ENCODE measurements around the gene TRIM13. TPM values are rescaled to one million over a fixed set of nuclear protein-coding genes. Genes with fewer than 3 reads are reported as not detected.
"Not testable (repeated sequence)": the region's sequence is repeated elsewhere in the genome, so short reads cannot be mapped to it uniquely, and the experiment has no call there.

Gene TRIM13
- 26.0 TPM for total RNA-seq
- long read RNA-seq, full-length matches to known transcripts: 29 of 35 reads
- long read RNA-seq, partial matches to known transcripts: 0 of 35 reads
- long read RNA-seq, other reads (novel, unspliced or antisense): 6 of 35 reads

GRCh38 chr13:49996951-49997895, at the start of gene TRIM13:
Gene TRIM13 (plus strand): TSS chr13:49997042. CDS start chr13:50011941, 14,899 bp downstream.
- ATAC-seq (peak; percentile 89), DNase-seq (peak; percentile 95)
- intact Hi-C loops (cut with micrococcal nuclease): loop anchor here (10.0 kb wide), 1 partner anchor 88 kb away; no protein-coding TSS in a partner anchor

GRCh38 chr13:49948777-49949270, 48.0 kb upstream of the TRIM13 start:
- ATAC-seq; intact Hi-C loops (cut with micrococcal nuclease): not testable (repeated sequence)

DNA sequence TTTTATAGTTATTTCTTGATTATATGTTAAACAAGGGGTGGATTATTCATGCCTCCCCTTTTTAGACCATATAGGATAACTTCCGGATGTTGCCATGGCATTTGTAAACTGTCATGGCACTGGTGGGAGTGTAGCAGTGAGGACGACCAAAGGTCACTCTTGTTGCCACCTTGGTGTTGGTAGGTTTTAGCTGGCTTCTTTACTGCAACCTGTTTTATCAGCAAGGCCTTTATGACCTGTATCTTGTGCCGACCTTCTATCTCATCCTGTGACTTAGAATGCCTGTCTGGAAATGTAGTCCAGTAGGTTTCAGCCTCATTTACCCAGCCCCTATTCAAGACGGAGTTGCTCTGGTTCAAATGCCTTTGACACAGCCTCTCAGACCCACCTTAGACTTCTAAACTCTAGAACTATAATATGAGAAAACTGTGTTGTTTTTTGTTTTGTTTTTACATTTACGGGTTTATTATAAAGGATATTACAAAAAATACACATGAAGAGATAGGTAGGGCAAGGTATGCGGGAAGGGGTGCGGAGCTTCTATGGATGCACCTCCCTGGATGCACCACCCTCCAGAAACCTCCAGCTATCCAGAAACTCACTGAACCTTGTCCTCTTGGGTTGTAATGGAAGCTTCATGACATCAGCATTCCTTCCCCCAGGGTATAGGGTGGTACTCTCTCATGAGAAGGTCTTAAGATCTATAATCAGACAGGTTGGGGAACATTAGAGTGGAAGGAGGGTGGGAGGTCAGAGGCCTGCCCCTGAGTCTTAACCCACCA, 44.9 kb upstream of the TRIM13 start:
- DNase-seq: no peak
- no peak for ATAC-seq
- intact Hi-C loops (cut with micrococcal nuclease): no loop called here

More at GRCh38 chr13:49948777-49949270, 48.0 kb upstream of the TRIM13 start:
- not testable (repeated sequence) for DNase-seq

GRCh38 chr13:49953560-49953959, 43.3 kb upstream of the TRIM13 start:
- DNase-seq: no peak
- no peak for ATAC-seq
- intact Hi-C loops (cut with micrococcal nuclease): no loop called here

DNA sequence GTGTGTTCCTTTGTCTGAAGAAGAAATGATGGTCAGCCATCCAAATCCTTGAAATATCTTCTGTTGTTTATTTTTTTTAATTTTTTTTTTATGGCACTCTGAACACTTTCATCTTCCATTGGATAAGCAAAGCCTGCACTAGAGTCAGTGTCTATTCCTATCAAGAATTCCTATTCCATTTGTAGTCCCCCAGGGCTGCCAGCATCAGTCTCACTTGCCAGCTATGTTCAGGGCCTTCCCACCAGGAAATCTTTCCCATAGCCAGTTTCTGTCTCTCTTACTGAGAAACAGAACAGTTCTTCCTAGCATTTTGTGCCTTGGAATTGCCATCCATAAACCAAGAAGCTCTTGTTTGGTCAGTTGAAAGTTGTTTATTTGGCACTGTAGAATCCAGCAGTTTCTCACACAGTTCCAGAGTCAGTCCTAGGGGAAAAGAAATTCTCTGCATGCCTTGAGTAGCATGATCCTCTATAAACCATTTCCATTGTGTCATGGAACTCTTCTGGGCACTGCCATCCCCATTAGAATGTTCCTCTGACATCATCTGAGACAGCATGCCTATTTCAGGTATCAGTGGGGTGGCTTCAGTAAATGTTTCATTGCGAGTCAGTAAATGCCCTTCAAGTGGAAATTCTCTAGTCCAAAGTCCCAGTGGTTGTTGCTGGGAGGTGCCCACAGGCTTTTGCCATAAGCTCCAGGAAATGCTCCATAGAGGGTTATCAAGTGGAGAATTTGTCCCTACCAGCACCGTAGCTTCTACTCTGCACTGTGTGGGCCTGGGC, 42.0 kb upstream of the TRIM13 start:
- DNase-seq: no peak
- peak; percentile 30 for ATAC-seq
- intact Hi-C loops (cut with micrococcal nuclease): no loop called here

DNA sequence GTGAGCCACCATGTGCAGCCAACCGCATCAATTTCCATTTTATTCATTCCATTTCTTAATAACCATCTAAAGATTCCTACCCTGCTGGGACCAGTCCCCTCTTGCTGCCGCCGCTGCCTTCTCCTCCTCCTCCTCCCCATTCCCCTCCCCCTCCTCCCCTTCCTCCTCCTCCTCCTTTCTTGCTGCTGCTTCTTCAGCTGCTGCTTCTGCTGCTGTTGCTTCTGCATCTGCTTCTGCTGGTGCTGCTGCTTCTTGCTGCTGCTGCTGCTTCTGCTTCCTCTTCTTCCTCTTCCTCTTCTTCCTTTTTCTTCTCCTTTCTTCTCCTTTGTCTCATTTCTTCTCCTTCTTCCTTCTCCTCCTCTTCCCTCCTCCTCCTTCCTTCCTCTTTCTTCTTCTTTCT, 40.7 kb upstream of the TRIM13 start:
- intact Hi-C loops (cut with micrococcal nuclease): no loop called here
- ATAC-seq: no peak
- DNase-seq: no peak

DNA sequence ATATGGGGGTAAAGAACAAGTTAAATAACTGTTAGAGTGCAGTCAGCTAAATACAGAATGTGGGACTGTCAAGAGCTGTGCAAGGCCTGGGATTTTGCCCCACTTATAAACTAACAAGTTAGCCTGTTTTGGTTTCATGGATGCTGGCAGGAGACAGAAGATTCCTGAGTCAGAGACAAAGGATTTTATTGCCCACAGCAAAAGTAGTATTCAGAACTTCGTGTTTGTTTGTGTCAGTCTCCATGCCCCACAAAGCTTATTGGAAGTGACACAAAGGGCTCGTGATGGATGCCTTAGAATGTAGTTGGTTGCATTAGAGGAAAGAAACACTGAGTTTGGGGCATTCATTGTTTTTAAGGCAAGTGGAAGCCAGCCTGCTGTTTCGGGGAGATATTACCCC, 38.5 kb upstream of the TRIM13 start:
- intact Hi-C loops (cut with micrococcal nuclease): no loop called here
- DNase-seq (no peak), ATAC-seq (no peak)

GRCh38 chr13:49967456-49967855, 29.4 kb upstream of the TRIM13 start:
- intact Hi-C loops (cut with micrococcal nuclease): no loop called here
- DNase-seq: no peak
- no peak for ATAC-seq

DNA sequence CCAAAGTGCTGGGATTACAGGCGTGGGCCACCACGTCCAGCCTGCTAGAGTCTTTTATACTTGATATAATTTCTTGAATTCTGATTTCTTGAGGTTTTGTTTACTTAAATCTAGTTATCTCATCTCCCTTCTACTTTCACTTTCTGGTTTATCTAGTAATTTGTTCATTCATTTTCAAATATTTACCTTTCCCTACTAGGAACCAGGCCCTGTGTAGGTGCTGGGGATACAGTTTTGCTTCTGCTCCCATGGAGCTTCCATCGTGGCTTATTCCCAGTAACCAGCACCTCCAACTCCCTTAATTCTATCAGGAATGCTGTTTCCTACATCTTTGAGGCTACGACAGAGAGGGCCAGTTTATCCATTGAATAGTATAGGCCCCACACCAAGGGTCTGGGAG, 24.1 kb upstream of the TRIM13 start:
- intact Hi-C loops (cut with micrococcal nuclease): loop anchor here (10.0 kb wide), 3 partner anchors 562 to 942 kb away; no protein-coding TSS in a partner anchor
- ATAC-seq: no peak
- no peak for DNase-seq

DNA sequence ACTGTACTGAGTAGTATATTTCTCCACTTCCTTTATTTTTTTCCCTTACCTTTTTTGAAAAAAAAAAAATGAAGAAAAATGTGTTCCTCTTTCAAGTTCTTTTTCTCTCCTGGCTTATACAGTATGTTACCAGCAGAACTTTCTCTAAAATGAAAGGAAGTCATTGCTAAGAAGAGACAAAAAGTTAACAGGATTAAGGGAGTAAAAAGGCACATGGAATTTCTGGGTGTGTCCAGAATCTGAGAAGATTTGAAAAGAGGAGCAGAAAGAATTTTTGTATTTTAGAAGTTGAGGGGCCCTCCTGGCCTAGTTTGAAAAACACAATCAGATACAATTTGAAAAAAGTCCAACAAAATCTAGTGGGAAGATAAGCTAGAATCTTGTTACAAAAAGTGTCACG, 21.0 kb upstream of the TRIM13 start:
- intact Hi-C loops (cut with micrococcal nuclease): loop anchor here (10.0 kb wide), 3 partner anchors 559 to 939 kb away; no protein-coding TSS in a partner anchor
- DNase-seq (no peak), ATAC-seq (no peak)

DNA sequence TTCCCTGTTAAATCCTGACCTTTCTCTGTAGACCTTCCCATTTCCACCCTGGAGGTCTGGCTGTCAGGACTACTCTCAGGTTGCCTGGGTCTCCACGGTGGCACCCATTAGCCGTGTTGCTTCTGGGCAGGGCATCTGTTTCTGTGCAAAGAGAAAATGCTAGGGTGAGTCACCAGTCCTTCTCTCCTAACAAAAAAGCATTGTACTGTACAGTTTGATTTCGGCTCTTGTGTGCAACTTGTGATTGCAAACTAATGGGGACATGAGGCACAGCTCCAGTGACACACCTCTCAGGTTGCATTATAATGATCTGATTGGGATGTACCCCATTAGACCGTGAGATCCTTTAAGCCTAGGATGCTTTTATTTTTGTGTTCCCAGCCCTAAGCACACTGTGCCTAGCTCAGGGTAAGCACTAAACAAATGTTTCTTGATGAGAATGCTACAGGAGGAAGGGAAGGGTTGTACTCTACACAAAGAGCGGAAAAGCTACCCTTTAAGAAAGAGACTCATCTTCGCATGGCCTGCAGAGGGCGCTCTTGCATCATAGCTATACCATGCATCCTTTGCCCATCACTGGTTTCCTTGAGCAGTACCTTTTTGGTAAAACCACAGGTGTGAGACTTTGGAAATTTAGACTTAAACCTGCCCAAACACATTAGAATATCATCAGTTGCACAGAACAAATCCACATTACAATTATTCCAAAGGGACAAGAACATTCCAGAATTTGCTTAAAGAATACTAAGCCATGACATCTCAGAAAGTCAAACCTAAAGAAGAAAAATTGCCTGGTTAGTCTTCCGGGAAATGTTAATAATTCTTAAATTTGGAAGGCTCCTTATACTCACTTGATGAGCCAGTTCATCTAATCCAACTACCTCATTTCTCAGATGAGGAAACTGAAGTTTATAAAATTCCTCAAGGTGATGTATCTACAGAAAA, 20.3 kb upstream of the TRIM13 start:
- DNase-seq (peak; percentile 82), ATAC-seq (peak; percentile 82)
- intact Hi-C loops (cut with micrococcal nuclease): loop anchor here (10.0 kb wide), 3 partner anchors 558 to 938 kb away; no protein-coding TSS in a partner anchor

- intact Hi-C loops (cut with micrococcal nuclease): loop anchor here (10.0 kb wide), 3 partner anchors 557 to 937 kb away; no protein-coding TSS in a partner anchor
- DNase-seq (no peak), ATAC-seq (no peak)
Observed at GRCh38 chr13:49977992-49978391, 18.9 kb upstream of the TRIM13 start.

- intact Hi-C loops (cut with micrococcal nuclease): no loop called here
- no peak for DNase-seq
- peak; percentile 58 for ATAC-seq
Observed at GRCh38 chr13:49980266-49980665, 16.6 kb upstream of the TRIM13 start.

DNA sequence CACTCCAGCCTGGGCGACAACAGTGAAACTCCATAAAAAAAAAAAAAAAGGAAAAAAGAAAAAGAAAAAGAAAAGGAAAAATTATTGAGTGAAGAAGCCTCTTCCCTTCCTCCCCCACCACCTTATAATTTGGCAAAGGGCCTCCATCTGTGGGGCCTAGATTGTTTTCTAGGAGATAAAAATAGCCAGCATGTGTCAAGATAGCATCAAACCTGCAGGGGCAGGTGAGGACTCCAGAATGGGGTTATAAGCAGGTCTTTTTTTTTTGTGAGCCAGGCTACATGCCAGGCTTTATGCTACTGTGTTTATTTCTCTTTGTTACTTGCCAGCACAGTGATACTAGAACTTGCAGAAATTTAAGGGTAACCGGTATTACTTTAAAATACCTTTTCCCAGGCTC, 11.7 kb upstream of the TRIM13 start:
- ATAC-seq: no peak
- DNase-seq: no peak
- intact Hi-C loops (cut with micrococcal nuclease): no loop called here

DNA sequence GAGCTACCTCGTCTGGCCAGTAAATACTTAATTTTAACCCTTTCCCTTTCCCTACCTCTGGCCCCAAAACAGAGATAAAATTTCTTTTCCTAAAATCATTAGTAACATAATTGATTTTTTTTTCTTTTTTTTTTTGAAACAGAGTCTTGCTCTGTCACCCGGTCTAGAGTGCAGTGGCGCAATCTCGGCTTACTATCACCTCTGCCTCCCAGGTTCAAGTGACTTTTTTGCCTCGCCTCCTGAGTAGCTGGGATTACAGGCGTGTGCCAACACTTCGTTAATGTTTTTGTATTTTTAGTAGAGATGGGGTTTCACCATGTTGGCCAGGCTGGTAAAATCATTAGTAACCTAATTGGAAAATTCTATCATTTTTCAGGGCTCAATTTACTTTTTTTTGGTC, 10.4 kb upstream of the TRIM13 start:
- no peak for ATAC-seq
- DNase-seq: no peak
- intact Hi-C loops (cut with micrococcal nuclease): no loop called here

DNA sequence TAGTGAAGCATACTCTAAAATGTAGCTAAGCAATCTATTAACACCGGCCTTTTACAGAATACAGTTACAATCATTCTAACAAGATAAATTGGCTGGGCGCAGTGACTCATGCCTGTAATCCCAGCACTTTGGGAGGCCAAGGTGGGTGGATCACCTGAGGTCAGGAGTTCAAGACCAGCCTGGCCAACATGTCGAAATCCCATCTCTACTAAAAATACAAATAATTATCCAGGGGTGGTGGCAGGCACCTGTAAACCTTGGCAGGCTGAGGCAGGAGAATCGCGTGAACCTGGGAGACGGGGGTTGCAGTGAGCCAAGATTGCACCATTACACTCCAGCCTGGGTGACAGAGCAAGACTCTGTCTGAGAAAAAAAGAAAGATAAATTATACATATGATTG, 6.2 kb upstream of the TRIM13 start:
- DNase-seq, ATAC-seq: not testable (repeated sequence)
- intact Hi-C loops (cut with micrococcal nuclease): loop anchor here (10.0 kb wide), 1 partner anchor 94 kb away; no protein-coding TSS in a partner anchor

DNA sequence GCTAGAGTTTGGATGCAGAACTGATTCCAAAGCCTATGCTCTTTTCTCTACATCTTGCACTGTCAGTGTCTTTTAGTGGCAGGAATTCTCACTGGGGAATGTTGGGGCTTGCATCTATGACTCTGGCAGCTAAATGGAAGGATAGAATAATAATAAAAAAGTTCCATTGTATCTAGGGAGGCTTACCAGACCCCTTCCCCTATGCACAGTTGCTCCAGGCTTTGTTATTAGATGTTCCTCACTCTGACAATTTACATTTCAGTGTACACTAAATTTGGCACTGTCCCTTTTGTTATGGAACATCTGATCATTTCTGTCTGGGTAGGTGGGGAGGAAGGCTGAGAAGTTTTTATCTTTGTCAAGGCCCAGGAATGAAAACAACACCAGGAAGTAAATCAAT, 3.7 kb upstream of the TRIM13 start:
- intact Hi-C loops (cut with micrococcal nuclease): loop anchor here (10.0 kb wide), 1 partner anchor 92 kb away; no protein-coding TSS in a partner anchor
- DNase-seq (no peak), ATAC-seq (no peak)
